CD14-positive monocyte (primary cell): ENCODE data around the gene SP6. TPM values are rescaled to one million over a fixed set of nuclear protein-coding genes. Genes with fewer than 3 reads are reported as not detected.
A peak's percentile ranks its signal among the peaks of the same experiment; 100 is the strongest.

Experiments used
- DNase-seq, 3 donors: peaks; one replicate each; pipeline ENCODE4 v3.0.0-alpha.2; 2011 to 2022
- H2AFZ ChIP-seq: 2 replicates; pipeline ENCODE4 v1.6.0; 2012; ENCODE audit warnings: mild to moderate bottlenecking, low read depth, low read length, inconsistent platforms; ENCODE audit not compliant: insufficient read depth, poor library complexity, severe bottlenecking
- H3K27ac ChIP-seq, 2 donors: 1 replicate in 1 of 2; 2 replicates in 1 of 2; pipeline ENCODE4 v1.5.1; 2012 to 2013; ENCODE audit warnings: low read length in 2 of 2, control low read depth in 1 of 2, inconsistent platforms in 1 of 2, low read depth in 1 of 2, mild to moderate bottlenecking in 1 of 2
- H3K27me3 ChIP-seq, 2 donors: one replicate each; pipeline versions ENCODE4 v1.6.0 to v1.6.1; 2011 to 2013; ENCODE audit warnings: low read length in 2 of 2; ENCODE audit not compliant: control insufficient read depth in 2 of 2, insufficient read depth in 2 of 2
- H3K36me3 ChIP-seq, 2 donors: replicated peaks in 1 of 2; 1 replicate in 1 of 2; 2 replicates in 1 of 2; pipeline versions ENCODE4 v1.5.1 to v1.6.1; 2012 to 2013; ENCODE audit warnings: low read length in 2 of 2, control low read depth in 1 of 2, inconsistent platforms in 1 of 2, mild to moderate bottlenecking in 1 of 2; ENCODE audit not compliant: insufficient read depth in 2 of 2, control insufficient read depth in 1 of 2
- H3K4me1 ChIP-seq, 2 donors: 1 replicate in 1 of 2; 2 replicates in 1 of 2; pipeline versions ENCODE4 v1.5.1 to v1.6.1; 2012 to 2013; ENCODE audit warnings: low read length in 2 of 2, control low read depth in 1 of 2, inconsistent platforms in 1 of 2, mild to moderate bottlenecking in 1 of 2, moderate library complexity in 1 of 2; ENCODE audit not compliant: insufficient read depth in 2 of 2, control insufficient read depth in 1 of 2
- H3K4me2 ChIP-seq: replicated peaks from 2 replicates; pipeline ENCODE3; 2012; ENCODE audit warnings: low read length, moderate library complexity, mild to moderate bottlenecking; ENCODE audit not compliant: poor library complexity, severe bottlenecking; ENCODE audit errors: extremely low read depth
- H3K4me3 ChIP-seq, 3 experiments: fragments of 200-600 bp in 1 of 3; sonication (generic) in 1 of 3; replicated peaks in 1 of 3; 1 replicate in 2 of 3; 2 replicates in 1 of 3; pipeline ENCODE4 v1.5.1; 2011 to 2013; ENCODE audit warnings: low read length in 3 of 3, mild to moderate bottlenecking in 3 of 3, control low read depth in 2 of 3, low read depth in 2 of 3, inconsistent platforms in 1 of 3, moderate library complexity in 1 of 3
- H3K79me2 ChIP-seq: 2 replicates; pipeline ENCODE4 v1.6.0; 2012; ENCODE audit warnings: mild to moderate bottlenecking, control low read depth, inconsistent platforms, low read length, moderate library complexity; ENCODE audit not compliant: insufficient read depth
- H3K9ac ChIP-seq: 2 replicates; pipeline ENCODE4 v1.6.0; 2017; ENCODE audit warnings: low read length, mild to moderate bottlenecking; ENCODE audit not compliant: insufficient read depth, poor library complexity, severe bottlenecking
- H3K9me3 ChIP-seq, 2 donors: replicated peaks in 1 of 2; 1 replicate in 1 of 2; 2 replicates in 1 of 2; pipeline versions ENCODE4 v1.5.1 to v1.6.1; 2012 to 2013; ENCODE audit warnings: low read length in 2 of 2, control low read depth in 1 of 2; ENCODE audit not compliant: control insufficient read depth in 1 of 2, insufficient read depth in 1 of 2
- H4K20me1 ChIP-seq: 2 replicates; pipeline ENCODE4 v1.6.0; 2012; ENCODE audit warnings: mild to moderate bottlenecking, low read length, control low read depth, moderate library complexity; ENCODE audit not compliant: insufficient read depth
- H3K27ac Mint-ChIP-seq, 7 donors: one replicate each; pipeline ENCODE4 v1.8.0; 2020; ENCODE audit warnings: mild to moderate bottlenecking in 7 of 7, mixed read lengths in 7 of 7, moderate library complexity in 6 of 7, inconsistent platforms in 2 of 7
- H3K27me3 Mint-ChIP-seq, 3 donors: one replicate each; pipeline ENCODE4 v1.8.0; 2021 to 2022; ENCODE audit warnings: low read depth in 3 of 3, mild to moderate bottlenecking in 3 of 3, mixed read lengths in 3 of 3, moderate library complexity in 3 of 3, inconsistent platforms in 1 of 3
- H3K36me3 Mint-ChIP-seq, 2 donors: one replicate each; pipeline ENCODE4 v1.8.0; 2020; ENCODE audit warnings: mixed read lengths in 2 of 2, inconsistent platforms in 1 of 2, mild to moderate bottlenecking in 1 of 2
- H3K4me1 Mint-ChIP-seq: one replicate; pipeline ENCODE4 v1.8.0; 2020; ENCODE audit warnings: mild to moderate bottlenecking, mixed read lengths
- H3K4me3 Mint-ChIP-seq, 2 donors: one replicate each; pipeline ENCODE4 v1.8.0; 2020; ENCODE audit warnings: mild to moderate bottlenecking in 2 of 2, mixed read lengths in 2 of 2, moderate library complexity in 1 of 2
- H3K9me3 Mint-ChIP-seq, 7 donors: one replicate each; pipeline ENCODE4 v1.8.0; 2020 to 2022; ENCODE audit warnings: mixed read lengths in 7 of 7, mild to moderate bottlenecking in 6 of 7, moderate library complexity in 6 of 7, inconsistent platforms in 2 of 7
- WGBS: methylation state at CpG from one replicate; pipeline ENCODE4 v1.1.5; 2013; ENCODE audit warnings: missing lambda C conversion rate; ENCODE audit not compliant: insufficient coverage; 5-methylcytosine and 5-hydroxymethylcytosine counted together
- intact Hi-C, 2 donors: fragments of 100-400 bp; cut with micrococcal nuclease; formaldehyde crosslinking; loops; one replicate each; pipeline versions ENCODE4 v1.15.0 to v1.15.1; 2023
- polyA plus RNA-seq, 3 donors: library from polyadenylated mRNA; depleted of rRNA in 1 of 3; unstranded in 2 of 3; stranded (reverse) in 1 of 3; fragments of 300-500 nt in 2 of 3; fragments of >200 nt in 1 of 3; fragmentation: Illumina TruSeq in 2 of 3; gene quantifications; 1 replicate in 2 of 3; 2 replicates in 1 of 3; pipeline ENCODE4 v1.2.3, GENCODE V29; 2012 to 2021
- TF ChIP-seq, protein P1 (sequence below): fragments of 200-600 bp; IDR thresholded peaks from one replicate; pipeline ENCODE4 v1.8.0; 2022; ENCODE audit warnings: antibody characterized with exemption, mild to moderate bottlenecking

The SP6 gene
- polyA plus RNA-seq, 3 donors = 0.06 TPM; not detected in 2

DNA sequence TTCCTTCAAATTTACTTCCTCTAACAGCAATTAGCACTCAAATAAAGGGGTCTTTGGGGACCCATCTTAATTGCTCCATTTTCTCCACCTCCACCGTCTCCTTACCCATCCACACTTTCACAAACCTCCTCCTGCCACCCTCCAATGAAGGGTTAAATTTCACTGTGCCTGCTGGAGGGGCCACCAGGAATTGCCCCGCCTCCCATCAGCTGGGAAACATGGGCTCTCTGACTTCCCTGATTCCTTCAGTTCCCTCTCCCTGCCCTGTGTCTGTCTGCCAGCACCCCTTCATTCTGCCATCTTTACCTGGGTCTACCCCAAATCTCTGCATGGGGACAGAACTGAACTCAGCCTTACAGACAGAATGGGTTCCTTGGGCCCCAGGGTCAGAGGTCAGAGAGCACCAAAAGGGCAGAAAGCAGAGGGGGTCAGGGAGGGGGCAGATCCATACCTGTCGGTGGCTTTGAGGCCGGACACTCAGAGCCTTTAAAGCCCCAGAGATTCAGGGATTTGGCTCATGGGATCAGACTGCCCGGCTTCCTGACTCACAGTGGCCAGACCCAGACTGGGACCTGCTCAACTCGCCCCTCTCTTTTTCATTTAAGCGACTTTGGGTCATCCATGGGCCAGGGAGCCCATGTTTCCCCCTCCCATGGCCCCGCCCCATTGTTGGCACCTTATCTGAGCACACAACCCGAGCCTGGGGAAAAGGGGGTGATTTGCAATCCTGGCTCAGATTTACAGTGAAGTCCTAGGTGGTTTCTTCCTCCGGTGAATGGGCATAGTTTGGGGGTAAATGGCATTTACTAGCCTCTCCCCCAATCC, 27.5 kb upstream of the SP6 start:
- no peak overlapping the region for H3K4me2 ChIP-seq
- no peaks in the 10 kb centered on the region for H4K20me1 ChIP-seq
- WGBS = 95% methylated on average over 5 of the region's 10 CpGs
- peak overlapping the region in 1 of 7 donors; percentile 74 for H3K27ac Mint-ChIP-seq
- no peaks in the 10 kb centered on the region for H3K36me3 Mint-ChIP-seq
- peaks cover 24% of the 10 kb centered on the region for H3K4me1 Mint-ChIP-seq
- no peaks in the 10 kb centered on the region for H3K27me3 ChIP-seq
- no peaks in the 10 kb centered on the region for H3K36me3 ChIP-seq
- no peaks in the 10 kb centered on the region for H3K79me2 ChIP-seq
- H3K4me3 ChIP-seq = no peak overlapping the region
- intact Hi-C loops = no loop called here
- DNase-seq = no peak
- no peak overlapping the region for H3K9ac ChIP-seq
- no peak overlapping the region for H3K27ac ChIP-seq
- peaks cover 12 to 13% of the 10 kb centered on the region in 2 donors for H3K4me1 ChIP-seq
- peaks cover 4 to 26% (median 13%) of the 10 kb centered on the region in 3 donors for H3K27me3 Mint-ChIP-seq
- peaks cover 6 to 7% of the 10 kb centered on the region in 2 donors for H3K9me3 ChIP-seq
- peaks cover 3 to 8% (median 4%) of the 10 kb centered on the region in 7 donors for H3K9me3 Mint-ChIP-seq
- TF ChIP-seq, protein P1, sequence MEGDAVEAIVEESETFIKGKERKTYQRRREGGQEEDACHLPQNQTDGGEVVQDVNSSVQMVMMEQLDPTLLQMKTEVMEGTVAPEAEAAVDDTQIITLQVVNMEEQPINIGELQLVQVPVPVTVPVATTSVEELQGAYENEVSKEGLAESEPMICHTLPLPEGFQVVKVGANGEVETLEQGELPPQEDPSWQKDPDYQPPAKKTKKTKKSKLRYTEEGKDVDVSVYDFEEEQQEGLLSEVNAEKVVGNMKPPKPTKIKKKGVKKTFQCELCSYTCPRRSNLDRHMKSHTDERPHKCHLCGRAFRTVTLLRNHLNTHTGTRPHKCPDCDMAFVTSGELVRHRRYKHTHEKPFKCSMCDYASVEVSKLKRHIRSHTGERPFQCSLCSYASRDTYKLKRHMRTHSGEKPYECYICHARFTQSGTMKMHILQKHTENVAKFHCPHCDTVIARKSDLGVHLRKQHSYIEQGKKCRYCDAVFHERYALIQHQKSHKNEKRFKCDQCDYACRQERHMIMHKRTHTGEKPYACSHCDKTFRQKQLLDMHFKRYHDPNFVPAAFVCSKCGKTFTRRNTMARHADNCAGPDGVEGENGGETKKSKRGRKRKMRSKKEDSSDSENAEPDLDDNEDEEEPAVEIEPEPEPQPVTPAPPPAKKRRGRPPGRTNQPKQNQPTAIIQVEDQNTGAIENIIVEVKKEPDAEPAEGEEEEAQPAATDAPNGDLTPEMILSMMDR = no peak
- no peak overlapping the region for H2AFZ ChIP-seq
- H3K4me3 Mint-ChIP-seq = no peak overlapping the region

DNA sequence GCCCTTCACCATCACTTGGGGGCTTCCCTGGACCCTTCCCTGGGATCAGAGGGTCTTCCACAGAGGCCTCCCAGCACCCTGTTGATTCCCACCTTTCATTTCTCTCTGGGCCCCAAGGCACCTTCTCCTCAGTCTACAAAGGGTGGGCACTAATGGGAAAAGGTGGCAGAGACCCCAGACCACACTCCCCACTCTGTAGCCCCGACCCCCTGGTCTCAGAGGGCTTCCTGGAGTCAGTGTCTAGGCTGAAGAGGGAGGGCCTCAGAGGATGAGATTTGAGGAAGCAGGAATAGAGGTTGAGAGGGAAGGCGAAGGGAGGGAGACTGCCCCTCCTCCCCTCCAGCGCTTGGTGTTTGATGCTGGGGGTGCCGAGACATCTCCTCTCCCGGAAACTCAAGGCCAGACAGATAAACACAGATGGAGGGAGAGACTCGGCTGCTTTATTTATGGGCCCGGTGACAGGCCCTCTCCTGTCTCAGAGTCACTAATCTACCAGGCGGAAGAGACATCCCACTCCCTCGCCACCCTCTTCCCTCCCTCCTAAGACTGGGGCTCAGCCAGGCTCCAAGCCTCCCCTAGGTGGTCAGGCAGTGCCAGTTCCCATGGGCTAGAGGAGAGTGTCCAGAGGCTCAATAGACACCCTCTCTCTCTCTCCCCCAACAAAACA, 26.5 kb upstream of the SP6 start:
- intact Hi-C loops = no loop called here
- TF ChIP-seq, protein P1 = no peak
- peak overlapping the region in 1 of 2 donors; percentile 32 for H3K4me3 Mint-ChIP-seq
- no peaks in the 10 kb centered on the region for H3K36me3 ChIP-seq
- H3K9me3 Mint-ChIP-seq = peaks cover 3 to 8% (median 4%) of the 10 kb centered on the region in 7 donors
- no peaks in the 10 kb centered on the region for H3K36me3 Mint-ChIP-seq
- DNase-seq = no peak
- H3K4me1 ChIP-seq = peaks cover 9 to 10% of the 10 kb centered on the region in 2 donors
- no peaks in the 10 kb centered on the region for H4K20me1 ChIP-seq
- H3K27me3 ChIP-seq = peaks cover 6 to 8% of the 10 kb centered on the region in 2 donors
- H3K4me3 ChIP-seq = no peak overlapping the region
- H3K27ac ChIP-seq = no peak overlapping the region
- peaks cover 19% of the 10 kb centered on the region for H3K4me1 Mint-ChIP-seq
- H3K27me3 Mint-ChIP-seq = peaks cover 10 to 35% (median 19%) of the 10 kb centered on the region in 3 donors
- H3K9me3 ChIP-seq = peaks cover 7% of the 10 kb centered on the region in 2 donors
- H3K27ac Mint-ChIP-seq = peak overlapping the region in 2 of 7 donors; percentile 19 to 39
- H2AFZ ChIP-seq = no peak overlapping the region
- no peaks in the 10 kb centered on the region for H3K79me2 ChIP-seq
- H3K4me2 ChIP-seq = no peak overlapping the region
- WGBS = 57% methylated on average over 5 of the region's 9 CpGs
- no peak overlapping the region for H3K9ac ChIP-seq
